ENCODE measurements around the gene CHD2. TPM values are rescaled to one million over a fixed set of nuclear protein-coding genes. Genes with fewer than 3 reads are reported as not detected.

The CHD2 gene
- polyA plus RNA-seq, 2 of the 4 experiments (the other 2 are of a cell fraction): 29.5 to 68.2 TPM

- no peak for TF ChIP-seq HDAC2 (IDR thresholded peaks at IDR 0.05)
- no peak for TF ChIP-seq RFX5 (IDR thresholded peaks at IDR 0.05)
These were observed 13.3 kb upstream of the CHD2 start (continued) for GRCh38 chr15:92886815-92887214.

GRCh38 chr15:92887869-92888268 lies 12.3 kb upstream of the CHD2 start:
- H3K4me2 ChIP-seq: peak overlapping the region; percentile 69
- H3K4me3 ChIP-seq: peak overlapping the region; percentile 85; the same call in 2 of the 3 replicates
- DNase-seq (ENCODE audit: low read depth in 1 of 2, low spot score in 1 of 2) (no peak), ATAC-seq (no peak), FAIRE-seq (no peak)
- H3K27ac ChIP-seq: no peak overlapping the region
- TF ChIP-seq PHF8 (IDR thresholded peaks at IDR 0.05; ENCODE audit: borderline replicate concordance, low read depth) (no peak), SREBF2 (IDR thresholded peaks at IDR 0.05) (no peak), POLR2AphosphoS2 (conservative IDR thresholded peaks at IDR 0.05; ENCODE audit: low read length) (no peak), MAFK (IDR thresholded peaks at IDR 0.05; ENCODE audit: partially characterized antibody) (peak; percentile 65)
- ChIA-PET CTCF (interaction anchor here (0.9 to 17.1 kb wide), 4 partner anchors 10 to 91 kb away, joined by 3 to 168 read pairs (median 7); no protein-coding TSS in a partner anchor), POLR2A (interaction anchor here (1.1 to 2.3 kb wide), 3 partner anchors 12 to 56 kb away, joined by 3 to 20 read pairs (median 6); partner anchors contain the start of gene CHD2)
- WGBS (ENCODE audit: missing lambda C conversion rate): 48% methylated on average over 3 of the region's 3 CpGs
- H3K9me3 ChIP-seq: no peaks in the 10 kb centered on the region
- H3K4me1 ChIP-seq: peaks cover 52% of the 10 kb centered on the region

- no peak overlapping the region for H3K27ac ChIP-seq
- POLR2A ChIA-PET: interaction anchor here (1.2 to 2.3 kb wide), 4 partner anchors 11 to 80 kb away, joined by 4 to 20 read pairs (median 6); partner anchors contain the start of gene CHD2
- no peaks in the 10 kb centered on the region for H3K9me3 ChIP-seq
- CTCF ChIA-PET: interaction anchor here (0.8 to 17.1 kb wide), 4 partner anchors 9 to 92 kb away, joined by 3 to 168 read pairs (median 7); no protein-coding TSS in a partner anchor
- ATAC-seq (peak in 1 of 2 experiments; percentile 10; a peak in 2 of 6 replicates), DNase-seq (ENCODE audit: low read depth in 1 of 2, low spot score in 1 of 2) (no peak), FAIRE-seq (no peak)
- peak; percentile 29; the same call in 1 of the 2 replicates for TF ChIP-seq FOSB (CRISPR knock-in tag; IDR thresholded peaks at IDR 0.05)
- TF ChIP-seq HOXA7 (CRISPR knock-in tag; IDR thresholded peaks at IDR 0.05): peak; percentile 91
- TF ChIP-seq BCL3 (IDR thresholded peaks at IDR 0.05): no peak
- no peak overlapping the region for H3K4me3 ChIP-seq
- H3K4me2 ChIP-seq: no peak overlapping the region
- H3K4me1 ChIP-seq: peaks cover 55% of the 10 kb centered on the region
- 87% methylated on average over 5 of the region's 5 CpGs for WGBS (ENCODE audit: missing lambda C conversion rate)
These were observed 10.6 kb upstream of the CHD2 start for GRCh38 chr15:92889390-92890107.

- Histone ChIP-seq H3K4me3 (no peak overlapping the region), H3K27ac (no peak overlapping the region), H3K4me1 (peaks cover 71% of the 10 kb centered on the region), H3K4me2 (peak overlapping the region; percentile 7; the same call in 1 of the 3 replicates), H3K9me3 (no peaks in the 10 kb centered on the region)
- ATAC-seq (no peak), FAIRE-seq (peak; percentile 49), DNase-seq (ENCODE audit: low read depth in 1 of 2, low spot score in 1 of 2) (no peak)
- CTCF ChIA-PET: interaction anchor here (1.0 to 3.5 kb wide), 3 partner anchors 26 to 82 kb away, joined by 3 to 15 read pairs (median 3); no protein-coding TSS in a partner anchor
- POLR2A ChIA-PET: interaction anchor here (1.1 to 6.1 kb wide), 3 partner anchors 7 to 26 kb away, joined by 3 to 46 read pairs (median 3); no protein-coding TSS in a partner anchor
- WGBS (ENCODE audit: missing lambda C conversion rate): 50% methylated on average over 3 of the region's 3 CpGs
- no peak for TF ChIP-seq GATA3 (IDR thresholded peaks at IDR 0.05; ENCODE audit: borderline replicate concordance)
- TF ChIP-seq ZFP36 (IDR thresholded peaks at IDR 0.05; ENCODE audit: borderline replicate concordance, partially characterized antibody): no peak
- 0 out of 2 replicates have a peak, but pooled peaks have one; percentile 23 for TF ChIP-seq TFCP2L1 (CRISPR knock-in tag; IDR thresholded peaks at IDR 0.05)
- no peak for TF ChIP-seq MYC (IDR thresholded peaks at IDR 0.05; ENCODE audit: borderline replicate concordance, low read length)
- no peak for TF ChIP-seq NFE2L2 (conservative IDR thresholded peaks at IDR 0.05; ENCODE audit: low read length)
- peak; percentile 15; the same call in 1 of the 2 replicates for TF ChIP-seq HMGXB4 (CRISPR knock-in tag; IDR thresholded peaks at IDR 0.05; ENCODE audit: borderline replicate concordance)
- TF ChIP-seq HOXB5 (CRISPR knock-in tag; IDR thresholded peaks at IDR 0.05): no peak
- TF ChIP-seq JUN (IDR thresholded peaks at IDR 0.05): no peak
- no peak for TF ChIP-seq MAZ (IDR thresholded peaks at IDR 0.05; ENCODE audit: borderline replicate concordance, low read depth, low read length)
- no peak for TF ChIP-seq MAX (IDR thresholded peaks at IDR 0.05)
- no peak for TF ChIP-seq RAD21 (conservative IDR thresholded peaks at IDR 0.05 in 1 of 2, IDR thresholded peaks at IDR 0.05 in 1 of 2)
- TF ChIP-seq CBX2 (IDR thresholded peaks at IDR 0.05; ENCODE audit: borderline replicate concordance, low read depth): no peak
These were observed 8.5 kb upstream of the CHD2 start for GRCh38 chr15:92891533-92892200.

Data from A549 (cell line).